Measurements from ENCODE around the gene NEK5.

DNA sequence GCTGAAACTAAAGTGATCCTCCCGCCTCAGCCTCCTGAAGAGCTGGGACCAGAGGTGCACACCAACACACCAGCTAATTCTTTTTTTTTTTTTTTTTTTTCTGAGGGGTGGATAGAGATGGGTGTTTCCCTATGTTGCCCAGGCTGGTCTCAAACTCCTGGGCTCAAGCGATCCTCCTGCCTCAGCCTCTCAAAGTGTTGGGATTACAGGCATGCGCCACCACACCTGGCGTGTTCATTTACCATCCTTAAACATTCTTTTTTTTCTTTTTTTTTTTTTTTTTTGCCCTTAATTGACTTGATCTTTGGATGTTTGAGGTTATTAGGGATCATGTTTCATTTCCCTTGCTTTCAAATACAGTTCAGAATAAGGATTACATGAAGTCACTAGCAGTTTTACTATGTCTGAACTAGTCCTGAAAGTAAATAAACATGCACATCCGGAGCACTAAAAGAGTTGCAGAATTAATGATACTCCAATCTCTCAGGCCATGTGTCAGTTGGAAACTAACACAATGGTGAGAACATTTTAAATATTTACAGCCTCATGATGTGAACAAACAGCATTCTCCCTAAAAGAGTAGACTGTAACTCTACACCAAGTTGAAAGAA lies 94.2 kb downstream of the NEK5 start:
- TF ChIP-seq CTCF (IDR thresholded peaks at IDR 0.05) (no peak), POLR2A (IDR thresholded peaks at IDR 0.05) (no peak)
